HG03558 (cell line): Measurements from ENCODE around the gene RAB37.

Source experiments
- ATAC-seq: cut with Tn5 transposase; IDR thresholded peaks from one replicate; pipeline ENCODE4 v1.9.1; 2021; ENCODE audit warnings: moderate number of reproducible peaks; ENCODE audit not compliant: unreplicated experiment; ENCODE audit errors: extremely low read depth

Gene RAB37

DNA sequence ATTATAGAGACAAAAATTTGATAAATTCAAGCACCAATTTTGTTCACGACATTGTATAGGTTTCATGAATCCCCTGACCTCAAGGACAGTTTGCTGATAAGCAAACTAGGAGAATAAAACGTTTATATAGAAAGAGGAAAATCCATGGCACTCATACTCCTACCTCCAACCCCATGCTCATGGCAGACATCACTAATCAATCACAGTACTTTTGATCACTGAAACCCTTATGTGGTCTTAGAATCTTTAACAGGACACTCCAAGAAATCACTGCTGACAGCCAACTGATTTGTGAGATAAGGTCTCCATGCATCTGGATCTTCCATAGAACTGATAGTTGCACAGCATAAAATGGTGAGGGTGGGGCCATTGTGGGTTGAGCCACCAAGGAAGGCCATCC lies 6.7 kb downstream of the RAB37 start:
- ATAC-seq = no peak

DNA sequence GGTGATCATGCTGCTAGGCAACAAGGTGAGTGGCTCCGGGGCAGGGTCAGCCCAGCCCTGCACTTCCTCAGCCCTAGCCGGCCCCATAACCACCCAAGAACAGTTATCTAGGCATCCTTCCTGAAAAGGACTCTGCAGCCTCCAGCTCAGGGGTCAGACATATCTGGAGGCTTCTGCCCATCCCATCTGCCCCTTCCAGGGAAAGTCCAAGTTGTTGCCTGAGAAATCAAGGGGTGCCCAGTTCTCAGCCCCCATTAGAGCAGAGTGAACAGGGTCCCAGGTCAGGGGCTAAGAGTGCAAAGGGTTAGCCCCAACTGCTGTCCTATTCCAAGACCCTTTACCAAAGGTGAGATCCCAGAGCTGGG lies 7.3 kb downstream of the RAB37 start:
- no peak for ATAC-seq

DNA sequence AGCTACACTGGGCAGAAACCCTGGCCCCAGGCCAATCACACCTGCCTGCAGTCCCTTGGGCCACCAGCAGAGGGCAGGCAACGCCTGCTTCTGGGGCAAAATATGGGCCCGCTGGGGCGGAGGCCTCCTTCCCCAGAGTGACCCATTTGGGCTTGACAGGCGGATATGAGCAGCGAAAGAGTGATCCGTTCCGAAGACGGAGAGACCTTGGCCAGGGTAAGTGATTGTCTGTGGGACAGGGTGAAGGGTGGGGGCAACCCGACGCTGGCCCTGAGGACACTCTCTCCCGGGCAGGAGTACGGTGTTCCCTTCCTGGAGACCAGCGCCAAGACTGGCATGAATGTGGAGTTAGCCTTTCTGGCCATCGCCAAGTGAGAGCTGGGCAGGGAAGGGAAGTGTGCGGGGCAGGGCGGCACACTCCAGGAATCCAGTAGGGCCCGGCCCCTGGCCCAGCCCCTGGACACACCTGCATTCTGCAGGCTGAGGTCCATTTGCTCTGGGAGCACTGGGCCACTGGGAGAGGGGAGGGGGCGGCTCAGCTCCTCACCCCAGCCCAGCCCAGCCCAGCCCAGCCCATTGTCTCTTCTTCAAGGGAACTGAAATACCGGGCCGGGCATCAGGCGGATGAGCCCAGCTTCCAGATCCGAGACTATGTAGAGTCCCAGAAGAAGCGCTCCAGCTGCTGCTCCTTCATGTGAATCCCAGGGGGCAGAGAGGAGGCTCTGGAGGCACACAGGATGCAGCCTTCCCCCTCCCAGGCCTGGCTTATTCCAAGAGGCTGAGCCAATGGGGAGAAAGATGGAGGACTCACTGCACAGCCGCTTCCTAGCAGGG lies 7.9 kb downstream of the RAB37 start:
- ATAC-seq = no peak

DNA sequence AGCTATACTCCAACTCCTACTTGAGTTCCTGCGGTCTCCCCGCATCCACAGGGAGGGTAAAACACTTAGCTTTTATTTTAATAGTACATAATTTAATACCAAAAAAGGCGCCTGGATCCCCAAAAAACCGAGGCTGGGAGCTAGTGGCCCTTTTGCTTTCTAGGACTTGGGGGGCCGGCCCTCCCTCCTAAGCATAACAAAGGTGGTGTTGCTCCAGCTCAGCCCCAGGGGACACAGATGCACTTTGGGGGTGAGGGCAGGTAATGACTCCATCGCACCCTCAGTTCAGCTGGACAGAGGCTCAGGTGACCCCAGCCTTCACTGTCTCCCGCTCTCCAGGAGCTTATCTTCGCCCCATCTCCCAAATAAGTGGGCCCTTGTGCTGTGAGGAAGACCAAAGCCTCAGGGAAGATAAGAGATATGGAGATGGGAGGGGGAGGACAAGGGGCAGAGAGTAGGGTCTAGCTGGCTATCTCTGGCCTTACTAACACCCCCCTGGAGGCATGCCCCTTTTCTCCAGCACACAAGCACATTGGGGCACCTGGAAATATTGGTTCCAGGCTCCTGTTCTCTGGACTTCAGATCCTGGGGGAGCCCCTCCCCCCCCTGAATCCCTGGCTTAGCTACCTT lies 8.6 kb downstream of the RAB37 start:
- no peak for ATAC-seq

DNA sequence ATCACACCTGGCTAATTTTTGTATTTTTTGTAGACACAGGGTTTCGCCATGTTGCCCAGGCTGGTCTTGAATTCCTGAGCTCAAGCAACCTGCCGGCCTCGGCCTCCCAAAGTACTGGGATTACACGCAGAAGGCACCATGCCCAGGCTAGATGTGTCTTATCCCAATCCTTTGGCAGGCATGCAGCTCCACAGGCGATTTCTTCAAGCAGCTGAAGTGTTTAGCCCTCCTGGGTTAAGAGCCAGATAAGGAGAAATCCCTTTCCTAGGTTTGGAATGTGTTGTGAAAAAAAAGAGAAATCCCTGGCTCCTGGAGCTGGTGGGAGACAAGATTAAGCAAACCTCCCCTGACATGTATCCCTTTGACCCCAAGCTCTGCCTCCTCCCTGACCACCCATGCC lies 9.3 kb downstream of the RAB37 start:
- ATAC-seq = no peak

DNA sequence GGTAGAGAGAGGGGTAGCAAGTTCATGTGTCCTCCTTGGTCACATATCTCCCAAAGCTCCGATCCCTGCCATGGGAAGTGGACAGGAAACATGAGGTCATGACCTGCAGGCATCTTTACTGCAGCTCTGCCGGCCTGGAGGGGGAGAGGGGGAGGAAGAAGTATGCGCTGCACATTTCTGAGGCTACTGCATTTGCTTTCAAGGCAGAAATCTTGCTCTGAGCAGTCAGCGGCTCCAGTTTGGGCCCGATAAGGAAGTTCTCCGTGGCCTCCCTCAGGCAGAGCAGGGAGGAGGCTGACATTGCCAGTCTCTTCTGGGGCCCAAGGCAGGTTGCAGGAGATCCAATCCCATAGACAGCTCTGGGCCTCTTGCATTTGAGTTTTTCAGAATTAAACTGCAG lies 9.9 kb downstream of the RAB37 start:
- ATAC-seq = no peak

DNA sequence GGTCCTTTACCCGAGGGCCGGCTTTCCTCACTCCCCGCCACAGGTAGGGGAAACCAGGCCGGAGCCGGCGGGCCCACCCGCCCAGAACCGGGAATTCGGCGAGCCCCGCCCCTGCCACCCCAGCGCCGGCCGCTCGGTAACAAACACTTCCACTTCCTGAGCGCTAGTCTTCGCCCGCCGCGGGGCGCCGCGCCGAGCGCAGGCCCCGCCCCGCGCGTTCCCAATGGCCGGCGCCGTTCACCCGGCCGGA lies 11.1 kb downstream of the RAB37 start:
- peak; percentile 81 for ATAC-seq

DNA sequence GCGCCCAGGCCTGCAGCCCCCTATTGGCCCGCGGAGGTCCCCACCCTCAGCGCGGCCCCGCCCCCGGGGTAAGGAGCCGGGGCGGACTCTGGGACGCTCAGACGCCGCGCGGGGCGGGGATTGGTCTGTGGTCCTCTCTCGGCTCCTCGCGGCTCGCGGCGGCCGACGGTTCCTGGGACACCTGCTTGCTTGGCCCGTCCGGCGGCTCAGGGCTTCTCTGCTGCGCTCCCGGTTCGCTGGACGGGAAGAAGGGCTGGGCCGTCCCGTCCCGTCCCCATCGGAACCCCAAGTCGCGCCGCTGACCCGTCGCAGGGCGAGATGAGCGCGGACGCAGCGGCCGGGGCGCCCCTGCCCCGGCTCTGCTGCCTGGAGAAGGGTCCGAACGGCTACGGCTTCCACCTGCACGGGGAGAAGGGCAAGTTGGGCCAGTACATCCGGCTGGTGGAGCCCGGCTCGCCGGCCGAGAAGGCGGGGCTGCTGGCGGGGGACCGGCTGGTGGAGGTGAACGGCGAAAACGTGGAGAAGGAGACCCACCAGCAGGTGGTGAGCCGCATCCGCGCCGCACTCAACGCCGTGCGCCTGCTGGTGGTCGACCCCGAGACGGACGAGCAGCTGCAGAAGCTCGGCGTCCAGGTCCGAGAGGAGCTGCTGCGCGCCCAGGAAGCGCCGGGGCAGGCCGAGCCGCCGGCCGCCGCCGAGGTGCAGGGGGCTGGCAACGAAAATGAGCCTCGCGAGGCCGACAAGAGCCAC lies 11.6 kb downstream of the RAB37 start, which contains the start of gene NHERF1:
TSS of gene NHERF1 (plus strand) at position 100 of the 750 bp plus-strand sequence. CDS start at position 319, 219 bp downstream.
- peak; percentile 10 for ATAC-seq

DNA sequence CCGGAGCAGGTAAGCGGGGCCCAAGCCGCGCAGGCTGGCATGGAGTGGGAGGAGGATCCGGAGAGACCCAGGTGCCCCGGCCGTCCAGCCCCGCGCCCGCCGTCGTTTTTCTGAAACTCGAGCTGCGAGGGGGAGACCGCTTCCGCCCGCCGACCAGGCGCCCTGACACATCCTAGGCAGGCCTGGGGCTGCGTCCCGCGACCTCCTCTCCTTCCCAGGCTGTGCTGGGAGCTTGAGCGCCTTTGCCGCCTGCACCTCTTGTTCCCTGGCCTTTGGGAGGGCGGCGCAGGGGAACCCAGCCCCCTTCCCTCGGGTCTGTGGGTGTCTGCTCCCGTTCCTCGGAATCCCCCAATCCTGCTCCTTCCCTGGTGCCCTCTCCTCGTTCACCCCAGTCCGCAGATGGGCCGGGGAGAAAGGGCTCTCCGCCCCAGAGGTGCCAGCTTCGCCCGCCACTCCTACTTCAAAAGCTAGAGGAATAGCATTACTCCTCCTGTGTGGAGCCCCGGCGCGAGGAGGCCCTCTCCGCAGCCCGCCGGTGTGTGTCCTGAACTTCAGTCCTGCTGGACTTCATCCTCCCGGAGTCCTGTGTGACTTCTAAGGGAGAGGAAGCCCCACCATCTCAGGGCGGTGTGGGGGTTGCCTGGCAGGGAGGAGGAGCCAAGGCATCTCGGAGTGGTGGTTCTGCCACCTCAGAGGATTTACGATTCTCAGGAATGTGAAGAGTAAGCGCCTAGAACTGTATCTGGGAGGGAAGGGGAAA lies 12.4 kb downstream of the RAB37 start:
- ATAC-seq = no peak

DNA sequence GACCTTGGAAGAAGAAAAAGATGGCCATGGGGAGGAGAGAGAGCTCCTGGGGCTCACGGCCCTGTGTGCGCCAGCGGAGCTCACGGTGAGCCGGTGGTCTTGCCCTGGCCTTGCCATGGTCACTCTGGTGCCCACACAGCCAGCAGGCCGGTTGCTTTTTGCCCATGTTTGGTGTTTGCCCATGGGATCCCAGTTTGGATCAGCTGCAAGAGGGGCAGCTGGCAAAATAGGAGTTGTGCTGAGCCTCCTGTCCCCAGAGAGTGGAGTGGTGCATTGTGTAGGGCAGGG lies 12.9 kb downstream of the RAB37 start:
- ATAC-seq = no peak

DNA sequence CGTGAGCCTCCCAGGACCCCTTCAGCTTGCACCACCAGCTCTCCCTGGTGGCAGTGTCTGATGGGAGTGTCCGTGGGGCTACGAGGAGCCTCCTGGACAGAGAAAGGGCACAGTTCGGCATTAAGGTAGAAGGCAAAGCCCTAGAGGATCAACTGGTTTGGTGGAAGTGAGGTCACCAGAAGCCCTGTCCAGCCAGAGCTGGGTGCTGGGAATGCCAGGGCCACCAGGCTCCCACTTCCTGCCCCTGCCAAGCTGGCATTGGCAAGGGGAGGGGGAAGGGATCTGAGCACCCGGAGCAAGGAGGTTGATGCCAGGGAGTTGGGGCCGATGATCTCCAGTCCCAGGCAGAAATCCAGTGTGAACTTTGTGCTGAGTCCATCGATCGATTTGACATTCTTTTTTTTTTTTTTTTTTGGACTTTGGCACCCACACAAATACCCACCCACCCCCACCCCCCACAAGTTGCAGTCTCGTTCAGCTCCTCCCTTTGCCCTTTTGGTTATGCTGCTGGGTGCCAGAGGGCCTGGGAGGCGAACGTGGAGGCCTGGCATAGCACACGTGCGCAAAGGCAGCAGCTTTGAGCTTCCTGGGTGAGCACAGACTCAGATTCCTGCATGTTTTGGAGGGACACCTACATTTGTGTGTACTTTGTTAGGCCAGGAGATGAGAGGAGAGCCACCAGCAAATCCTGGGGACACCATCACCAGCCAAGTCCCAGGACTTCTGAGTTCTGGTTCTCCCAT lies 13.4 kb downstream of the RAB37 start:
- ATAC-seq = no peak

DNA sequence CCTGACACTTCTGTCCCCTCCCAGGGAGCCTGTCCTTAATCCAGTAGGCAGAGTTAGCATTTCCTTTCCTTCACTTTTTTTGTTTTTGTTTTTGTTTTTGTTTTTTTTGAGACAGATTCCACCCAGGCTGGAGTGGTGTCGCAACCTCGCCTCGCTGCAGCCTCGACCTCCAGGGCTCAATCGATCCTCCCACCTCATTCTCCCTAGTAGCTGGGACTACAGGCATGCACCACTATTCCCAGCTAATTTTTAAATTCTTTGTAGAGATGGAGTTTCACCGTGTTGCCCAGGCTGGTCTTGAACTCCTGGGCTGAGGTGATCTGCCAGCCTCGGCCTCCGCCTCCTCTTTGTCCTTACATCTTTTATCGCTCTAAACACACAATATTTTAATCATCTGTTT lies 15.4 kb downstream of the RAB37 start:
- ATAC-seq = no peak

DNA sequence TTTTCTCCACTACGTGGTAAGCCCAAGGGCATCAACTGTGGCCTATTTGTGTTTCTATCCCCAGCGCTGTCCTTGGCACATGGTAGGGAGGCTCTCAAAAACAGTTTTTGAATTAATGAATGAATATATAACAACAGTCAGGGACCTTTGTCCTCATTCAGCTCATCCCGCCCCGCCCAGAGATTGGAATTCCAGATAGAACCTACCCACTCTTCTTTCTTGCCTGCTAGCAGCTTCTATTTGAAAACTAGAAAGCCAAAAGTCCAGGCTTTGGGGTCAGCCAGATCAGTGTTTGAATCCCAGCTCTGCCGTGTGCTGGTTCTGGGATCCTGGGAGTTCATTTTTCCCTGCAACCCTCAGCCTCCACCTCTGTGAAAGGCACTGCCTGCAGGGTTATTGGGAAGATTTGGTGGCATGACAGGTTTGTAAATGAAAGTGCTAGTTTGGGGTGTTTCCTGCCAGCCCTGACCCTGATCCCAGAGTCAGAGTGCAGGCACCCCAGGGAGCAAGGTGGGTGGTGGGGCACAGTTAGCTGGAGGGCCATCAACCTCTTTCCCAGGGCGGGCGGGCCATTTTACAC lies 15.9 kb downstream of the RAB37 start:
- ATAC-seq = no peak

DNA sequence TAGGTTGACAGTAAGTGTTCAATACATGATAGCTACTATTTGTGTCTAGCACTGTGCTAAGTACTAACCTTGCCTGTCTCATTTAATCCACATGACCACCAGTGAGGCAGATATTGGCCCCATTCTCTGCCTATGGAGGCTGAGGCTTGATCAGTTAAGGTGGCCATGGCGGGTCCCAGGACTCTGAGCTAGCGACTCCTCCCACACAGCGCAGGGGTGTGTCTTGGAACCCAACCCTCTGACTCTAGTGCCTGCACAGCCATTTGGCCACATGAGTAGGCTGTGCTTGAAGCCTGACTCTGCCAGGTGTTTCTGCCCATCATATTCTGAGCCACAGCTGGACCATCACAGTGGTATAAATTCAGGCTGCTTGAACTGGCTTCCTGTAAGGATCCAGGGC lies 17.8 kb downstream of the RAB37 start:
- ATAC-seq = no peak

DNA sequence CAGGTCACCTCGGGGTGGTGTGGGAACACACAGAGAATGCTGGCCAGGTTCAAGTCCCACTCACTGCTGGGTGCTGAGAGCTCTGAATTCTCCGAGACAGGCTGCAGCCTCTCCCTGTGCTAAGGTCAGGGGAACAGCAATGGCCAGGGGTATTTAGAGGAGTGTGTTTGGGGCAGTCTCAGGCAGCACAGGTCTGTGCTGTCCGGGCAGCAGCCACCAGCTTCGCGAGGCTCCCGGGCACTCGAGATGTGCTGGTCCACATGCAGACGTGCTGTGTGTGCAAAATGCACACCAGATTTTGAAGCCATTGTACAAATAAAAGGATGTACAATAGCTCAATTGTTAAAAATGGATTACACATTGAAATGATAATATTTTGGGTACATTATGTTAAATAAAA lies 18.5 kb downstream of the RAB37 start:
- ATAC-seq = no peak

DNA sequence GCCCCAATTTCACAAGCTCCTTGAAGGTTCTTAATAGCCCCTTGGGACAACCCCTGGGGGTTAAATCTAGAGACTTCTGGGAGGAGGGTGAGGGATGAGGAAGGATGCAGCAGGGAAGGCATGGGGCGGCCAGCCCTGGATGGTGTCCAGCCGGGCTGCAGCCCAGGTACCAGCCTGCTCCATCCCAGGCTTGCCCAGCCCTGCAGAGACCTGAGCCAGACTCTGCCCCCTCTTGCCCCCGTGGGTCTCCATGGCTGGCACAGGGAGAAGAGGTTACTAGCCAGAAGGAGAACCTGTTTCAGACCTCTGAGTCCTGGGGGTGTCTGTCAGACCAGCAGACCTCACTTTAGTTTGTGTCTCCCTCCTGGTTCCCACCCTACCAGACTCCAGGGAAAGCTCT lies 19.8 kb downstream of the RAB37 start:
- ATAC-seq = no peak

DNA sequence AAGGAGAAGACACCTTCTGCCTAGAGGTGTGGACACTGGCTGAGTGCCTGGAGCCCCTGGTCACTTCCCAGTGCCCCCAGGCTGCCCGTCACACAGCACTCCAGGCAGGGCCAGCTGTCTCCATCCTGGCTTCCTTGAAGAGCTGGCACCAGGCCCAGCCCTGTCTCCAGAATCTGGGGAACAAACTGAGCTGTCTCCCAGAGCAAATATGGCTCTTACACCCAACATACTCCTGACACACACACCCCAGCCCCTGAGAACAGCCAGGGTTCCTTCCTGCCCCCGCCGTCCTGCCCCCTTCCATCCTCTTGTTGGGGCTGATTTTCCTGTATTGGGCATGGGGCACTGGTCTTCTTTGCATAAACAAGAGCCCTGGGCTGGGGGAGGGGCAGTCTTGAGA lies 20.4 kb downstream of the RAB37 start:
- no peak for ATAC-seq

DNA sequence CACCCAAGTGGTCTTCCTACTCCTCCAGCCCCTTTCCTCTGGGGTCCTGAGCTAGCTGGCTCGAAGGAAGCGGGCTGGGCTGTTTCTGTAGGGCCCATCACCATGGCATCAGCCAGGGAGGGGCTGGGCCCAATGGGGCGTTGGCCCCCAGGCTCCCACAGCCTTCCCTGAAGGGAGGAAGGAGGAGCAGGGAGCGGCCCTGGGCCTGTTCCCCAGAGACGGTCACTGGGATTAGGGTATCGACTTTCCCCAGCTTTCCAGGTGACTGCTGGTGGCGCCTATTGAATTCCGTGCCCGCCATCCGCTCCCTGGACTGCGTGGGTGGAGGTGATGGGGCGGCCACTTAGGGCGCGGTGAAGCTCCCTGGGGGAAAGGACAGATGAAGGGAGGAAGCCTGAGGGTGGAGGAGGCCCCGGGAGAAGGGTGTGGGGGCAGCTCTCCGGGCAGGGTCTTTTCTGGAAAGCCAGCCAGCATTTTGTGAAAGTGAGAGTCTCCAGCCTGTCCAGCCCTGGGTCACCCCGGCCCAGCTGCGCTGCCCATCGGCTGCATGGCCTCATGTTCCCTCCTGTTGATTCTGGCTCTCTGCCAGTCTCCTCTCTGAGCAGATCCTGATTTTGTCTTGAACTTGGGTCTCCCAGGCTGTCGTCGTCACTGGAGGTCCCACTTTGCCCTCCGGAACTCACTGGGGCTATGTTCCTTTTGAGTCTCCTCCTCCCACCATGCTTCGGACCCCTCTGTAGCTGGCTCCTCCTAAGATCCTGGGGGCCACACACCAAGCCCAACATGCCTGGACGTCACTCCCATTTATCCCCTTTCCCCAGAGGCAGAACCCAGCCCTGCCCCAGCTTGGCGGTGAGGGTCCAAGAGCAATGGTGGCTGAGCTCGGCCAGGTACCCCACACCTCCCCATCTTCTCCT lies 21.1 kb downstream of the RAB37 start:
- ATAC-seq = no peak

DNA sequence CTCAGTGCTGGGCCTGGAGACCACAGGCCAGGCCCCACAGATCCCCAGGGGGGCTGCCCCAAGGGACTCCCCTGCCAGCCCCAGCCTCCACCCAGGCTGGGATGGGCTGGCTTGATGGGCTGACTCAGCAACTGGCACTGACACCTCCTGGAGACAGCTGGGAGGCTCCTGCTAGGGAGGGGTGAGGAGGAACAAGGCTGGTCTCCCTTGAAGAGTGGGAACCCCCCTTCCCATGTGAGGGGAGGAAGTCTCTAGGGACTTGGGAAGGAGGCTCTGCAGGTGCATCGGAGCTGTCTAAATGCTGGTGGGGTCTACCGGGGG lies 21.8 kb downstream of the RAB37 start:
- no peak for ATAC-seq
